Measurements from ENCODE around the gene UVRAG.

The UVRAG gene

DNA sequence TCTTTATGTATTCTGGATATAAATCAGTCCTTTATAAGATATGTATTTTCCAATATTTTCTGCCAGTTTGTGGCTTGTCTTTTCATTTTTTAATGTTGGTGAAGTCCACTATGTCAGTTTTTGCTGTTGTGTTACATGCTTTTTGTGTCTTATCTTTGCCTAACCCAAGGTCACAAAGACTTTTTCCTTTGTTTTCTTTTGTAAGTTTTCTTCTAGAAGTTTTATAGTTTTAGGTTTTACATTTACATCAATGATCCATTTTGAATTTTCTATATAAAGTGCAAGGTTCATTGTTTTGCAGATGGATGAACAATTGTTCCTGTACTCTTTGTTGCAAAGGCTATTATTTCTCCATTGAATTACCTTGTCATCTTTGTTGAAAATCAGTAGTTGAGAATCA, 69.3 kb downstream of the UVRAG start:
- DNase-seq = no peak

DNA sequence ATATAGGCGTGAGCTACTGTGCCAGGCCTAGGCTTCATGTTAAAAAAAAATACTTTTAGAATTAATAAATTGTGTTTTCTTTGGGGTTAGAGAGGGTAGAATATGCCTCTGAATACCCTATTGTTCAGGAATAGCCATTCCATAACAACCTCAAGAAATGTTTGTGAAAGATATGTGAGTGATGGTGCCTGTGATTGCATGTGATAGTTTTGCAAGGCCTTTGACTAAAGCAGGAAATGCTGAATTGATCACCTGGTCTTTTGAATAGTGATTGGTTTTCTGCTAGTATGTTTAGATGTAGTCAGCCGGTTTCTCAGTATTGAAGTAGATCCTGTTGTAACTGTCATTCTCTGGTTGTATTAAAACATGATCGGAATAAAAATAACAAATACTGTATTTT, 73.4 kb downstream of the UVRAG start:
- no peak for DNase-seq

DNA sequence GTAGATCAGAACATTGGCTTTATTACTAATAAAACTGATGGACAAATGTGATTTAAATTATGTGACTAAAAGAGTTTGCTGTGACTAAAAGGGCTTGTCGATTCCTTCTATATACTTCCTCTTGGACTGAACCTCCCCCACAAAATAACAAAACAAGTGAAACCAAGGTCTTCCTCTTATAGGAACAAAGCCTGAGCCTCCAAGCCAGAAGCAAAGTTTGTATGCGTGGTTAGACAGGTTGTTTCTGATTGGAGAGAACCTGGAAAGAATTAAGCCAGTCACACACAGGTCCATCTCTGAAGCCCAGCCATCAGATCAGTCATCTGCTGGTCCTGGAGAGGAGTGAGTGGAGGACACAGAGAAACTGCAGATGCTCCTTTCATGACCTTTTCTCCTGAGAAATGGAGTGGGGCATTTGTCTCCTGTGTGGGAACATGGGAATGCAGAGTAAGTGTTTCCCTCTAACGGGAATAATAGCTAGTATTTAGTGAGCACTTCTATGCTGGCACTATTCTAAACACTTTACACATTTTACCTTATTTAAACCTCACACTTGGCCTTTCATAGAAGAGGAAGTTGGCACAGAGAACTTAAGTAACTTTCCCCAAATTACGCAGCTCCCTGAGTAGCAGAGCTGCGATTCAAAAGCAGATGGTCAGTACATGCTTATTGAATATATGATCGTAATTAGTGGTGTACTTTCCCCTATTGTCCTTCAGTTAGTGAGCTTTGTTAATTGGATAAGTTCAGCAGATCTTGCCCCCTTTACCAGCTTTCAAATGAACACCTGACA, 77.1 kb downstream of the UVRAG start:
- DNase-seq = no peak

DNA sequence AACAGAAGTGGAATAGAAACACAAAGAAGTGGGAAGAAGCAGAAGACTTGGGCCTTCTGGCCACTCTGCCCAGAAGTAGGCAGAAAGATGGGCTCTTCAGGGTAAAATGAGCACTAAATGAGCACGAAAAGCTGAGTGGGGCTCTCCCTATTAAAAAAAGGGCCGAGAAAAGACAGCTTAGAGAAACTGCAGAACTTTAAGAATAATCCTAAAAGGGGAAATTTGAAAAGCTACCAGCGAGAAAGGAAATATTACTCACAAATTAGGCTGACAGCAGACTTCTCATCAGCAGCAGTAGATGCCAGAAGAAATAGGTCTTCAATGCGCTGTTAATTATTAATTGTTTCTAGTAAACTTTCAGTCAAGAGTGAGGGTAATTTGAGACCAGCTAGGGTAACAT, 78.2 kb downstream of the UVRAG start:
- no peak for DNase-seq

DNA sequence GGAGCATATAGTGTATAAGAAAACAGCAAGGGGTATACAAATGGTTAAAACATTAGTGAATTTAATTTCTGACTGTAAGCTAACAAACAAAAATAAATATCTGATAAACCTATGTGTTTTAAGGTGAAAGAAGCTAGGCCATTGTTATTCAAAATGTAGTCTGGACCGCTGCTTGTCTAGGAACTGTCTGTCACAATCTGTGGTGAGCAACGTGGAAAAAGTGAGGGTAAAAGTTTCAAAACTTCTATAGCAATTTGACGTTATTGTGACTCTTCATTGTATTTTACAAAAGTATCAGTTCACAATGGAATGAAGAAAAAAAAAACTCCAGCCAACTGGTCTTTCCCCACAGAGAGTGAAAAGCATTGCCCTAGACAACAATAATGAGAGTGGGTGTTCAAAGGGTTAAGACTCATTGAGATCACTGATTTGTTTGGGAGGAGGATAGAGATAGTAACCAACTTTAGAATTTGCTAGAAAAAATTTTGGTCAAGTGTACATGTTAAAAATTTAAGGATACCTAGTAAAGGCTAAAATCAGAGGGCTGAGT, 79.1 kb downstream of the UVRAG start:
- DNase-seq = no peak

DNA sequence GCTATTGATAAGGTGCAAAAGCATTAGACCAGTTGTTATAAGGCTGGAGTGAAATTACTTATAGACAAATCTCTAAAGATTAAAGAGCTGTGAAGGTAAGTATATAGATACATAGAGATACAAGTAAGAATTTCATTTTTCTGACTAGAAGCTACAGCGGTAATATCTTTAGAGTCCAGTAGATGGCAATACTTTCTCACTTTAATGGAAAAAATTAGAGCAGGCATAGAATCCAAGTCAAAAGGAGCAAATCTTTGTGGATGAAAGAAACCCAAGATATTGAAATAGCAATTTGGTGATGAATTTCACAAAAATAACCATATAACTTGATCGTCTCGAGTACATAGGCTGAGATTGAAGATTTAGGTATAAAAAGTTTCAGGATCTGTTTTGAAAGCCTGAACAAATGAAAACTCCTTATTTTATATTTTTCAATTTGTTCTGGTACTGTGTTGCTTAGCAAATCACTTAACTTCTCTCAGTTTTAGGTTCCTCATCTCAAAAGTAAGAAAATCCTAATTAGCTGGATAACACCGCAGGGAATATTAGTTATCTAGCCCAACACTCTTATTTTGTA, 81.9 kb downstream of the UVRAG start:
- no peak for DNase-seq

DNA sequence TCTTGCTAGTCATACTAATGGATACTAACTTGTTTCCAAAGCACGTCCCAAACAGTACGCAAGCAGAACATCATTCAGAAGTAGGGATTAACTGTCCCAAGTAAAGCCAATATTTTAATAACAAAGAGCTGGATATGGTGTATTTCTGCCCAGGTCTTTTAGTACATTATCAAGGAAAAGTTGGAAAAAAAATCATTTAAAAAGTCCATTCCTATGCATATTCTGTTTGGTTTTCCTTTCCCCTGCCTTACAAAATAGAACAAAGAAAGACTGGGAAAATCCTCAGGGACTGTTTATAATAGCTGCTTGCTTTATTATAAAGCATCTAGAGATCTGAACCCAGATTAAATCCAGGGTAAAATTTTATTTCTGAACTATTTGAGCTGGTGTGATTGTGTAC, 83.9 kb downstream of the UVRAG start:
- DNase-seq = no peak

DNA sequence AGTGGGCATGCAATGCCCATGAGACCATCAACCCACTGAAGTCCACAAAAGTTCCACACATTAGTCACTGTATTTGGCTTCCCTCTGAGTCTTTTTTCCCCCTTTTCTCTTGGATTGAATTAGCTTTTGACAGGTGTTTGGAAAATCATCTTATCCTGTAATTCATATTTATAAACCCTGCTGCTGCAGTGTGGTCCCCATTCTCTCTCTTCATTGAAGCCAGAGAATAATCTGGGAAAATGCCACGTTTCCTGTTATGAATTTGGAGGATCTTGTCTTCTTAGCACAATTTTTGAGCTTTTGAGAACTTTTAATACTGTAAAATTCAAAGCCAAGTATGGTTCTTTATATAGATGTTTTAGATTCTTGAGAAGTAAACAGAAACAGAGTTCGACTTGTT, 84.8 kb downstream of the UVRAG start:
- no peak for DNase-seq

DNA sequence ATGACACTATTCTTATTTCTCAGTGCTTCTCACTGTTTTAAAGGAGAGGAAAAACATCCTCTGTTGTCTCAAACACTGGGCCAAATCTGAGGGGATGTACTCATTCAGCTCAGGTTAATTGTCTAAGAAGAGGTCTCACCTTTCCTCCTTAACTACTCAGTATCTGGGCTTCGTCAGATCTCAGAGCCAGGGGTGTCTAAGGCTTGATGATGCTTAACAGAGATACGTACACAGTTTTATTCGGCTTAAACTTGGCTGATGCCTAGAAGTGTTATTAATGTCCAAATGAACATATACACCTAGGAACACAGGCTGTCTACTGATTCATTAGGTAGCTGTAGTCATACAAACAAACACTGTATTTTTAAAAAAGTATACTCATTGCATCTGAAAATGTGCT, 85.8 kb downstream of the UVRAG start:
- no peak for DNase-seq

DNA sequence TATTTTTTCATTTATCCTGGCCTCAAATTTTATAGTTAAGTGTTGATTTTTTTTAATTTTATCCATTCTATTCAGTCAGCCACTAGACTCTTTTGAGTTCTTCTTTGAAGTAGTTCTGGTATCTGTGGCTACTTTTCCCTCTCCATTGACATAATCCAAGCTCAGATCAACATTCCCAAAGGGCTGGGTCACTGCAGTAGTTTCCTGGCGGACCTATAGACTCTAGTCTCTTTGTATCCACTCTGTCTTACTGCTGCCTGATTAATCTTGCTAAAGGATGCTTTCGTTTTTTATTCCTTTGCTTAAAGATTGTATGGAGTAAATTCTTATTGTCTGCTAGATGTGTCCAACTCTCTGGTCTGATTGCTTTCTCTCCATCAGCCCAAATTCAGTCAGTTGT, 87.6 kb downstream of the UVRAG start:
- no peak for DNase-seq

DNA sequence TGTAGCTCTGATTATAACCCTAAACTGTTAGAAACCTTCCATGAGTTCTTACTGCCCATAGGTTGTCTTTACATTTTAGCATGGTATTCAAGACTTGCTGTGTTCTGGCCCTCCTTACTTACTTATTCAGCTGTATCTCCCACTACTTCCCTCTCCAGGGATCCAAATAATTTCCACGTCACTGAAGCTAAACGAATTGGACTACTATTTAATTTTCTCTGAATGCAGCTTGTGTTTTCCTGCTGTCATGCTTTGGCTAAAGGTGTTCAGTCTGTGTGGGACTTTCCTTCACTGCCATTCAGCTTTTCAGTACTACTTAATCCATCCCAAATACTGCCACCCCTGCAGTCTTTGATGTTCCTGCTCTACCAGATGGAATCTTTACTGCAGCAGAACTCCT, 88.3 kb downstream of the UVRAG start:
- DNase-seq = no peak

DNA sequence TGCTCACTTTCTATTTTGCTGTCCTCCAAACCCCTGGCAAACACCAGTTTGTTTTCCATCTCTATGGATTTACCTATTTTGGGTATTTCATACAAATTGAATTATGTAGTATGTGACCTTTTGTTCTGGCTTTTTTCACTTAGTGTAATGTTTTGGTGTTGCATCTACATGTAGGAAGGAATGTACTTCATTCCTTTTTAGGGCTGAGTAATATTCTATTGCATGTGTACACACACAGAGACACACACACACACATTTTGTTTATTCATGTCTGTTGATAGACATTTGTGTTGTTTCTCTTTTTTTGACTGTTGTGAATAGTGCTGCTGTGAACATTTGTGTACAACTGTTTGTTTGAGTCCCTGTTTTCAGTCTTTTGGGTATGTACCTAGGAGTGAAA, 90.4 kb downstream of the UVRAG start:
- no peak for DNase-seq

DNA sequence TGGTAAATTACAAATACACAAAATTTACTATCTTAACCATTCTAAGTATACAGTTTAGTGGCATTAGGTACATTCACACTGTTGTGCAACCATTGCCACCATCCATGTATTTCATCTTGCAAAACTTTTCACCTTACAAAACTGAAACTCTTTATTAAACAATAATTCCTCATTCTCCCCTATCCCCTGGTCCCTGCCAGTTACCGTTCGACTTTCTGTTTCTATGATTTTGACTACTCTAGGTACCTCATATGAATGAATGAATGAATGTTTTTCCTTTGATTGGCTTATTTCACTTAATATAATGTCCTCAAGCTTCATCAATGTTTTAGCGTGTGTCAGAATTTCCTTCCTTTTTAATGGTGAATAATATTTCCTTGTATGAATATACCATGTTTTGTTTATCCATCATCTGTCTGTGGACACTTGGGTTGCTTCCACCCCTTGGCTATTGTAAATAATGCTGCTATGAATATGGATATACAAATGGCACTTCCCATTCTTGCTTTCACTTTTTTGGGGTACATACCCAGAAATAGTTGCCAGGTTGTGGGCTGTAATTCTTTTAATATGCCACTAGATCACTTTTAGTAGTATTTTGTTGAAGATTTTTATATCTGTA, 93.0 kb downstream of the UVRAG start:
- no peak for DNase-seq

DNA sequence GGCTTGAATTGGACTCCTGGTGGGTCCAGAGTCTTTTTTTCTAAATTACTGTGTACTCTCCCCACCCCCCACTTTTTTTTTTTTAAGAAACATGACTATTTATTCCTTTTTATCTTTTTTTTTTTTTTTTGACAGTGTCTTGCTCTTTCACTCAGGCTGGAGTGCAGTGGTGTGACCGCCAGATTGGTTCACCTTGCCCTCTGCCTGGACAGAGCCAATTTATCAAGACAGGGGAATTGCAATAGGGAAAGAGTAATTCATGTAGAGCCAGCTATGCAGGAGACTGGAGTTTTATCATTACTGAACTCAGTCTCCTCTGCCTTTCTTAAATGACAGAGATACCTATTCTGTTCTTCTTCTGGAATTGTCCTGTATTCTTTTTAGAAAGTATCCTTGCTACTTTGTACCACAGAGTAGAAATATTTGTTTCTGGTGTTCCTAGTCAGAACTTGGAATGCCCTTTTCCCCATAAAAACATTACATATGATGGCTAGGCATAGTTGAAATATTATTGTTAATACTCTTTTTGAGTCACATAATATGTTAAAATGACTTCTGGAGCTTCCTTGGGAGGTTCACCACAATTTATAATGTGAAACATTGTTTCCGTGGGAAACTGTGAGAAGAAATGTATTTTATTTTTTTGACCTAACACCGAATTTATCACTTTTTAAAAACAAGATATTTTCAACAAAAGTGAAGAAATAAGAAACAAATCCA, 95.6 kb downstream of the UVRAG start:
- DNase-seq = no peak

DNA sequence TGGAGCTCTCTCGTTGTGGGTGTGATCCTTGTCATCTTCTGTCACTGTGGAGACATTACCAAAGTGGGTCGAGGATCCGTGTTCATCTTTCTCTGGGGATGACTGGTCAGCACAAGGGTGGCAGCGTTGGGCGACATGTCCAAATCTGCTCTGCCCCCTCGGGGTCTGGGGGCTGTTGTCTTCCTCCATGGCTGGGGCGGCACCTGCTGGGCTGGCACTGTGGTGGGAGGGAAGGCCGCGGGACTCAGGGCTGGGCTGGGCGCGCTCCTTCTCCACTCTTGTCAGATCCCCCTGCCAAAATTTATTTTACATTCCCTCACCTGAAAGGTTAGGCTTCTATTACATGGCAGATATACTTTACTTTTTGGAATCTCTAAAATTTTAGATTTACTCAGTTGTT, 96.4 kb downstream of the UVRAG start:
- no peak for DNase-seq

DNA sequence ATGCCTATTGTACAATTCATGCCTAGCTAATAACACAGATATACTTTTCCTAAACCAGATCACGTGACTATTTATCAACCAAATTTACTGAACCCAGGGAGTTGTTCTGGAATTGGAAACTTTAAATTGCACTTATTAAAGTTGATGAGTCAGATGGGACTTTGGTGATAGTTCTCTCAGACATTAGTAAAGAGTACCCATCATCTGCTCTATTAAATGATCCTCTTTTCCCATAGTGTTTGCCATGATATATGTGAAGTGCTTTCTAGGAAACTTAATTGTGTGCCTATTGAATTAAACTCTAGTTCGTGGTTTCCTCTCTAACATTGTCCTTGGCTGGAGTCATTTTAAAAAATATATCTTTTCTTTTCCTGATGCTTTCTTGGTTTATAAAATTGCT, 99.0 kb downstream of the UVRAG start:
- no peak for DNase-seq

DNA sequence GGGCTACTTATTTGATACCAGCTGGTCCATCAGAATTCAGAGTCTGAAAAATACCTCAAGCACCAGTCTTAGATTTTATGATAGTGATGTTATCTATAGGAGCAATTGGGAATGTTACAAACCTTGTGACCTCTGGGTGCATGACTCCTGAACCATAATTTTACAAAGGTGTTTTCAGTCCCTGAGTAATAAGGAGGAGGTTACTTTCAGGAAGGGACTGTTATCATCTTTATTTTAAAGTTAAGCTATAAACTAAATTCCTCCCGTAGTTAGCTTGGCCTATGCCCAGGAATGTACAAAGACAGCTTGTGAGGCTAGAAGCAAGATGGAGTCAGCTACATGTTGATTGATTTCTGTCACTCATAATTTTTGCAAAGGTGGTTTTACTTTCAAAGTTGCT, 101.9 kb downstream of the UVRAG start:
- no peak for DNase-seq

DNA sequence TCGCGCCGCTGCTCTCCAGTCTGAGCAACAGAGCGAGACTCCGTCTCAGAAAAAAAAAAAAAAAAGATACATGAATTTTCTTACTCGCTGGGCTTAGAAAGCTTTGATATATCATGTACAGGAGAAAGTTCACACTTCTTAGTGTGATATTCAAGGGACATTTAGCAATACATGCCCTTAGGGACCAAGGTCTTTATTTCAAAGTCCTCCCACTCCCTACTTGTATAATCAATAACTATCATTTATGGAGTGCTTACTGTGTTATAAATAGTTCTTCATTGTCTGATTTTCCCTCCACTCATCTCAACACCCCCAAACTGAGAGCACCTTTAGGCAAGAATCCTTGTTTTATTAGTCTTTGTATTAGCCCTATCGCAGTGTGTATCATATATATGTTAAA, 103.3 kb downstream of the UVRAG start:
- DNase-seq = no peak

DNA sequence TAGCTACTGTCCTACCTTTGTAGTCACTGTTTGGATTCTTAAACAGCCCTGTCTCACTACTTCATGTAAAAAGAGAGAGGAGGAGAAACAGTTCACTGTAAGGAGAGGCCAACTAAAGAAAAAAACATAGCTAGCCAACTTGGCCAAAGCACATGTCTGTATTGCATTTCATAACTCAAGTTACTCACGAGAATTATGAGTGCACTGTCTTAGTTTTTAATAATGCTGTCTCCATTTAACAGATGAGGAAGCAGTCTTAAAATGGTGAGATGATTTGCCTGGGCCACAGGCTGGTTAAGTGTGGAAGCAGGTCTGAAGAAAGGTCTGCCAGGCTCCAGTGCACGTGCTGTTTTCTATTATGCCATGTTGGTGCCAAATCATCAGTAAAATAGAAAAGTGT, 104.5 kb downstream of the UVRAG start:
- DNase-seq = no peak

DNA sequence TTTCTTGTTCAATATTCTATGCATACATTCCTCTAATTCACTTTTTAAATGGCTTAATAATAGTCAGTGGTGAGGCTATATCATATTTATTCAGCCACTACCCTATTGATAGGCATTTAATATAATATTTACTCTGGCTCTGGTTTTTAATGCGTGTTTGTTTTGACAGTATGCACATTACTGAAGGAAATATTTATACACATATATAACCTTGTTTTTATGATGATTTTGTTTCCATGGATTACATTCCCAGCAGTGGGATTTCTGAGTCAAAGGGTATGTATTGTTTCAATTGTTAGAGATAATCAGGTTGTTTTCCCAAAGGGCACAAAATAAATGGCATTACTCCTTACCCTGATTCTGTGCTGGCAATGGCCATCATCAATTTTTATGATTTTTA, 105.8 kb downstream of the UVRAG start:
- no peak for DNase-seq

DNA sequence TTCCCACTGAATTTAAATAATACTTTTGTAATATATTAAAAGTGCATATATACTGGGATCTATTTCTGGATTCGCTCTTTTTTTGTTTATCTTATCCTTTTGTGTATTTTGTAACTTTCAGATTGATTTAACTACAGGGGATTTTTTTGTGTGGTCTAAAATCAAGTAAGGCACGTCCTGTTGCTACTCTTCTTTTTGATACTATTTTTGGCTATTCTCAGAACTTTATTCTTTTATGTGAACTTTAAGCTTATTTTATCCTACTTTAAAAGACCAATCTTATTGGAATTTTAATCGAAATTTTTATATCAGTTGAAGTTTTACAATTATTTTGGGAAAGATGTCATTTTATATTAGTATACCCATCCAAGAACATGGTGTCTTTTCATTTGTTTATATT, 106.8 kb downstream of the UVRAG start:
- DNase-seq = no peak

DNA sequence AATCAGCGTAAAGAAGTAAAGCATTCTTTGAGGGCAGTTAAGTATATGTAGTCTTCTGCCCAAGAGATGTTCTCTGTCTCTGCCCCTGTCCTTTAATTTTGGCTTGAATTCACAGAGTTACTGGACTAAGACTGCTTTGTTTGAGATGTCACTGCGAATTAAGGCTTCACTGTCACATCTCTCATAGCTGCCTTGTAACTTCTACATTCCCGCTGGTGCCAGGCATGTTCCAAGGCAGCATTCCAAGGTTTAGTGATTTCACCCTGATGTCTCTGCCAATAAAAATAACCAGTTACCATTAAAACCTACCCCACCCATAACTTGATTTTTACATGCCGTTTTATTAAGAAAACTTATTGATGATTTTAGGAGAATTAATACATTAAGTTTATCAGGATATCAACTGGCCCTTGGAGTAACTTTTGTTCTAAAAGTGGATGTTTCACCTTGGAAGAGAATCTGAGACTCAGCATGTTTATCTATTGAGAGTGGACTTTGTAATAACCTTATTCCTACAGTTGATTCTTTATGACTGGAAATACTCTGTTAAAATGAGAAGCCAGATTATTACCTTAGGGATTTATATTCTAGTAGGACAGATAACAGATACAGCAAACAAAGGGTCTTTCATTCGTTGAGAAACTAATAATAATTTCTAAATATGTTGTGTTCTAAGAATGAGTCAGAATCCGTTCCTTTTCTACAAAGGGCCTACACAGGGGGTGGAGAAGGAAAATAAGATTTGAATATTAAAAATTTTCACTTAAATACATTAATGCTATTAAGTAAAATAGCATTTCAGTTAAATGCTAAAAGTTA, 110.2 kb downstream of the UVRAG start:
- no peak for DNase-seq

DNA sequence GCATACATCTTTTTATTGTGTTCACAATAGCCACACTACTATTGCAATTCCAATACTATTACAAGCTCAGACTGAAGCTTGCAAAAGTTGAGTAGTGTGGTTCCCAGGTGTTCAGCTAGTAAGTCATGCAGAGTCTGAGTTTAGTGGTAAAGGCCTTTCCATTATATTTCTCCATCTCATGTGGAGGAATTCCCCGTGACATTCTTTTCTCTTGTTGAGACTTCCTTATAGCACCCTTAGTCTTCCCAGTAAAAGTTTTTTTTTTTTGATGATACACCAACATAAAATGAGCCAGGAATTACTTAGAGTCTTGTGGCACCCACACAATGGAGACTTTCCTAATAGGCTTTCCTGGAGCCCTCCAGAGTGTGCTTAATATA, 110.8 kb downstream of the UVRAG start:
- no peak for DNase-seq
